Measurements from ENCODE around the gene CHAC1.
"Not testable (repeated sequence)": the region's sequence is repeated elsewhere in the genome, so short reads cannot be mapped to it uniquely, and the experiment has no call there.

The CHAC1 gene

GRCh38 chr15:40938536-40938870 is 14.8 kb upstream of the CHAC1 start:
- no peak for FAIRE-seq

GRCh38 chr15:40940296-40940801 is 12.9 kb upstream of the CHAC1 start:
- no peak for FAIRE-seq

- FAIRE-seq = no peak
Measured at GRCh38 chr15:40941068-40941527, 12.2 kb upstream of the CHAC1 start.

GRCh38 chr15:40941528-40942336 is 11.5 kb upstream of the CHAC1 start:
- FAIRE-seq = no peak

- no peak for FAIRE-seq
Measured at GRCh38 chr15:40942337-40942854, 10.9 kb upstream of the CHAC1 start.

GRCh38 chr15:40942878-40943277 is 10.4 kb upstream of the CHAC1 start:
- FAIRE-seq = no peak

GRCh38 chr15:40943764-40944365 is 9.4 kb upstream of the CHAC1 start:
- no peak for FAIRE-seq

GRCh38 chr15:40944510-40945296 is 8.6 kb upstream of the CHAC1 start:
- FAIRE-seq = no peak

- FAIRE-seq = no peak
Measured at GRCh38 chr15:40948706-40949473, 4.4 kb upstream of the CHAC1 start.

GRCh38 chr15:40949756-40950207 is 3.5 kb upstream of the CHAC1 start:
- FAIRE-seq = no peak

GRCh38 chr15:40951764-40952163 is 1.5 kb upstream of the CHAC1 start:
- no peak for FAIRE-seq

GRCh38 chr15:40952301-40952900 is 870 bp upstream of the CHAC1 start:
- no peak for FAIRE-seq

GRCh38 chr15:40953713-40954074 is 423 bp downstream of the CHAC1 start:
- FAIRE-seq = no peak

- FAIRE-seq = not testable (repeated sequence)
Measured at GRCh38 chr15:40954158-40954848, 1.0 kb downstream of the CHAC1 start.

- FAIRE-seq = no peak
Measured at GRCh38 chr15:40955141-40955903, 2.1 kb downstream of the CHAC1 start.

GRCh38 chr15:40955930-40956540 is 2.8 kb downstream of the CHAC1 start:
- no peak for FAIRE-seq

- FAIRE-seq = no peak
Measured at GRCh38 chr15:40956541-40956982, 3.3 kb downstream of the CHAC1 start.

- FAIRE-seq = no peak
Measured at GRCh38 chr15:40957041-40957555, 3.8 kb downstream of the CHAC1 start.

GRCh38 chr15:40957581-40958051 is 4.3 kb downstream of the CHAC1 start:
- FAIRE-seq = no peak

- FAIRE-seq = no peak
Measured at GRCh38 chr15:40958146-40958545, 4.9 kb downstream of the CHAC1 start.
